ENCODE data around the gene OR2B2.

The OR2B2 gene

DNA sequence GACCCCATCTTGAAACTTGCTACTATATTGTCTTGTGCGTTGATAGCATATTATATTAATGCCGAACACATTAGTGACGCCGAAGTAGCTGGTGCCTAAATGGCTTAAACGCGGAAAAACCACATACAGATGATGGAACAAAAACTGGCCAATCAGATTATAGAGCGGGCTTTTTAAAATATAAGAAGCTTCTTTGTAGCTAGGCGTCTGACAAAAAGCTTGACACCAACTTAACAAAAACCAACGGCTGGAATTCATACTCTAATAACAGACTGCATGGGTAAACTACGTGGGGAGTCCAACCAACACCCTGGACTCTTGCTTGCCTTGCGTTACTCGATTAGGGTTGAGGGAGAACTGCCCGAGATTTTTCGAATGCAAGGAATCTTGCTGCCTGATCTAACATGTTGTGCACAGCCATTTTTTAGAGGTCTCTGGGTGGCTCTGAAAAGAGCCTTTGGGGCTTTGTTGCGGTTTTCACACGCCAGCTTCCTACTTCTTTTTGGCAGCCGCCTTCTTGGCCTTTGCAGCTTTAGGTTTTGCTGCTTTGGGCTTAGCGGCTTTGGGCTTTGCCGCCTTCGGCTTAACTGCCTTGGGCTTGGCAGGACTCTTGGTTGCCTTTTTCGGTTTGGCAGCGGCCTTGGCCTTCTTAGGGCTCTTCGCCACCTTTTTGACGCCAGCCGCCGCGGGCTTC lies 45.7 kb downstream of the OR2B2 start:
- peak in 2 of 4 experiments; percentile 21 to 23 for DNase-seq

DNA sequence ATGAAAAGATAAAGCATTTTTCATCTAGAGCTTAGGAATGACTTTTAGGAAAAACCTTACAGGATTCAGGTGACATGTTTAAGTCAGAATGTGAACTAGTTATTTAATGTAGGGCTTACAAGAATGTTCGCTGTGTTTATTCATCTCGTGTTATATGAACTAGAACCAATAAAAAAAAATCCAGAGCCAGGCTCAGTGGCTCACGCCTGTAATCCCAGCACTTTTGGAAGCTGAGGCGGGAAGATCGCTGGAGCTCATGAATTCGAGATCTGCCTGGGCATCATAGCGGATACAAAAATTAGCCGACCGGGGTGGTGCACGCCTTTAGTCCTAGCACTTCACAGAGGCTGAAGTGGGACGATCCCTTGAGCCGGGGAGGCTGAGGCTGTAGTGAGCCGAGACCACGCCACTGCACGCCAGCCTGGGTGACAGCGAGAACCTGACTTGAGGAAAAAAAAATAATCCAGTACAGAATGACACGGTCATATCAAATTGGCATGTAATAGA lies 46.3 kb downstream of the OR2B2 start:
- peak in 1 of 4 experiments; percentile 8 for DNase-seq

DNA sequence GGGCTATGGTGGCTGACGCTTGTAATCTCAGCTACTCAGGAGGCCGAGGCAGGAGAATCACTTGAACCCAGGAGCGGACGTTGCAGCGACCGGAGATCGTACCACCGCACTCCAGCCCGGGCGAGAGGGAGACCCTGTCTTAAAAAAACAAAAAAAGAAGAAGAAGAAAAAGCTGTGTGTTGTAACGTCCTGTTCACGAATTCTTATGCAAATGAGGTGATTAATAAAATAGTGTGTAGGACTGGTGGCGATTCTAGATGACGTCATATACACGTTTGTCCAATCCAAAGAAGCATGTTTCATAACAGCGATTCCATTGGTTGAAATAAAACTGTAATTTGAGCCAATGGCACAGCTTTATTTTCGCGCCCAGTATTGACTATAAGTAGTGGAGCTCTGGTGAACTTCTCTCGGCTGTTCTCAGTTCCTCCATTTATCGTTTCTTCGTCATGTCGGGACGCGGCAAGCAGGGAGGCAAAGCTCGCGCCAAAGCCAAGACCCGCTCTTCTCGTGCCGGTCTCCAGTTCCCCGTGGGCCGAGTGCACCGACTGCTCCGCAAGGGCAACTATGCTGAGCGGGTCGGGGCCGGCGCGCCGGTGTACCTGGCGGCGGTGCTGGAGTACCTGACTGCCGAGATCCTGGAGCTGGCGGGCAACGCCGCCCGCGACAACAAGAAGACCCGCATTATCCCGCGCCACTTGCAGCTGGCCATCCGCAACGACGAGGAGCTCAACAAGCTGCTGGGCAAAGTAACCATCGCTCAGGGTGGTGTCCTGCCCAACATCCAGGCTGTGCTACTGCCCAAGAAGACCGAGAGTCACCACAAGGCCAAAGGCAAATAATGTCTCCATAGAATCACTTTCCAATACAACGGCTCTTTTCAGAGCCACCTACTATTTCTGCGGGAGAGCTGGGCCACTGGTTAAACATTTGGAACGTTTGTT lies 47.0 kb downstream of the OR2B2 start:
- DNase-seq: peak; percentile 17 to 45 (median 32)

DNA sequence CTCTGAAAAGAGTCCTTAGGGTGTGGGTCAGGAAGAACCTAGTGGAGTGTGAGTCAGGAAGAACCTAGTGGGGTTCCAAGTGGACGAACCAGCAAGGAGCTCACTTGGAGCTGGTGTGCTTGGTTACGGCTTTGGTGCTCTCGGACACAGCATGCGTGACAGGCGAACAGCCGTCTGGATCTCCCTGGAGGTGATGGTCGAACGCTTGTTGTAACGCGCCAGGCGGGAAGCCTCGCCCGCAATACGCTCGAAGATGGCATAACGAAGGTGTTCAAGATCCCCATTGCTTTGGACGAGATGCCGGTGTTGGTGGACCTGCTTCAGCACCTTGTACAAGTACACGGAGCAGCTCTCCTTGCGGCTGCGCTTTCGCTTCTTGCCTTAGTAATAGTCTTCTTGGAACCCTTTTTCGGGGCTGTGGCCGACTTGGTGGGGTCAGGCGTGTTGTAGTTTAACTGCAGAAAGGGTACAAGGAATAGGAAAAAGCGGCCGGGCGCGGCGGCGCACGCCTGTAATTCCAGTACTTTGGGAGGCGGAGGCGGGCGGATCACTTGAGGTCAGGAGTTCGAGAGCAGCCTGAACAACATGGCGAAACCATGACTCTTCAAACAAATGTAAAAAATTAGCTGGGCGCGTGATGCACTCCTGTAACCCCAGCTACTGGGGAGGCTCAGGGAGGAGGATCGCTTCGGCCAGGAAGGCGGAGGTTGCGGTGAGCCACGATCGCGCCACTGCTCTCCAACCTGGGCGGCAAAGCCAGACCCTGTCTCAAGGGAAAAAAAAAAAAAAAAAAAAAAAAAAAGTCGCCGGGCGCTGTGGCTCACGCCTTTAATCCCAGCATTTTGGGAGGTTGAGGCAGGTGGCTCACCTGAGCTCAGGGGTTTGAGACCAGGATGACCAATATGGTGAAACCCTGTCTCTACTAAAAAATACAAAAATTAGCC lies 48.0 kb downstream of the OR2B2 start:
- DNase-seq: peak in 1 of 4 experiments; percentile 4

DNA sequence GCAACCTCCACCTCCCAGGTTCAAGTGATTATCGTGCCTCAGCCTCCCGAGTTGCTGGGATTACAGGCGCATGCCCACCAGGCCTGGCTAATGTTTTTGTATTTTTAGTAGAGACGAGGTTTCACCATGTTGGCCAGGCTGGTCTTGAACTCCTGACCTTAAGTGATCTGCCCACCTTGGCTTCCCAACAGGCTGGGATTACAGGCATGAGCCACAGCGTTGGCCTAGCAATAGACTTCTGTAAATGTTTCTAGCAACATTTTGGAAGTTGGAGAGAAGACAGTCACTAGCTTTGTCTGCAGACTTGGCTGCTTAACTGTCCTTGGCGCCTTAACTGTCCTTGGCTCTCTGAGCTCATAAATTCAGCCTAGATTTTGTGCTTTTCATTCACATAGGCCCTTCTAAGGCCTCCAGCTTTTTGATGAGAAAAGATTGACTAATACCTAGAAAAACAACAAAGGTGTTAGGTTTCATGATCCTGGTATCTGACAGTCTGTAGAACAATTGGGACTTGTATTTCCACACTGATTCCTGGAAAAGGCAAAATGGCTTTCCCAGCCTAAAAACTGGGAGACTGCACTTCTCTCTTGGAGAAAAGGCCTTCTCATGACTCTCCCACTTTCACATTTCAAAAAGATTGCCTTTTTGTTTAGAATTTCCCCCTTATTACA lies 49.7 kb downstream of the OR2B2 start:
- DNase-seq: no peak

DNA sequence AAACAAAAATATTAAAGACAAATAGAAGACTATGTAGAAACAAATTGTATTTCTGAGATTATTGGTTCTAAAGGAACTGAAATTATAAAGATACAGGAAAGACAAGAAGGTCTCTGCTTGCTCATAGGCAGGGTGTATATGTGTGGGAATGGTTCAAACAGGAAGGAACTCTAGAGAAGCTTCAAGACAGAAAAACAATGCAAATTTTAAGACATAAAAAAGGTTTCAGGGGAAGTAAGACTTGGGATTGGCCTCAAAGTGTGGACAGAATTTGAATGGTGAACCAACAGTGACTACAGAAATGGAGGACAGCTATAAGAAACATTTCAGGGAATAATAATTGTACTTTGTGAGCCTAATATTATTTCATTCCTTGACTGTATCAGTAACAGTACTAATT lies 50.3 kb downstream of the OR2B2 start:
- DNase-seq: no peak

DNA sequence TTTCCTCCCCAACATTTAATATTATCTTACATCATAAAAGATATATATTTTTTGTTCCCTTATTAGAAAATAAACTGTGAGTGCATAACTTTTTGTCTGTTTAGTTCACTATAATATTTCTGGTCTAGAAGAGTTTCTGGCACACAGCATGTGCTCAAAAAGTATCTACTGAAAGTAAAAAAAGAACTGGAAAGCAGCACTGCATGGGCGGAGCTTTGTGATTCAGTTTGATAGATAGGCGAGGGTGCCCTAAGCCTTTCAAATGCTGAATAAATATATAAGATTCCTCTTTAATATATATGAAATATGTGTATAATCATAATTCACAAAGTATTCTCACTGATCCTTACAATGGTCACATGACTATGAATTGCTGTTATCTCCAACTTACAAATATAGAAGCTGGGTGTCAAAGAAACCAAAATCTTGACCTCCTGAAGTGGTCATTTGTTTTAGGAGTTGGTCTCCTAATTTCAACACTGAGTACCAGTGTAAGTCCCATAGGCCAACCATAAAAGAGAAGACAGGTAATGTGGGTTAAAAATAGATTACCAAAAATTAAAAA lies 50.8 kb downstream of the OR2B2 start:
- no peak for DNase-seq
